Measurements from ENCODE around the gene RAD9B.
"Not testable (repeated sequence)": the region's sequence is repeated elsewhere in the genome, so short reads cannot be mapped to it uniquely, and the experiment has no call there.

RAD9B gene

DNA sequence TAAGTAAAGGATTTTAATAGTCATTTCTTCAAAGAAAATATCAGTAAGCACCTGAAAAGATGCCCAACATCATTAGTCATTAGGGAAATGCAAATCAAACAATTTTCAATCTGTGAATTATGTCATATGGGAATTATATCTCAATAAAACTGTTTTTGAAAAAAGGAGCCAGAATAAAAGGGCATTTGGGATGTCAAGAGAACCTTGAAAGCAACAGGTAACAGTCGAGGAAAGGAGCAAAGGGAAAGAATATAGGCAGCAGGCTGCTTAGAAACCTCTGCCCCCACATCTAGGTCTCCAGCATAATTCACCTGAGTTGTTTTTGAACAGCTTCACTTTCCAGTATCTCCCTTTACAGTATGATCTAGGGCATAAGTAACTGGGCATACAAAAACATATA is 12.2 kb downstream of the RAD9B start:
- no peaks in the 10 kb centered on the region for H3K9me3 ChIP-seq (replicated peaks in 1 of 11)
- no peak overlapping the region for H3K4me3 ChIP-seq
- H3K9ac ChIP-seq = no peak overlapping the region
- H3K27me3 ChIP-seq = no peaks in the 10 kb centered on the region
- H3K4me2 ChIP-seq = peak overlapping the region in 1 of 11 experiments; percentile 79; a peak in 1 of 22 replicates
- no peaks in the 10 kb centered on the region for H4K20me1 ChIP-seq
- no peak for TF ChIP-seq Cebpa-rat (IDR thresholded peaks at IDR 0.05)
- H3K36me3 ChIP-seq = no peaks in the 10 kb centered on the region
- peaks cover 4 to 15% (median 9%) of the 10 kb centered on the region in 10 experiments; a peak in 19 of 20 replicates for H3K4me1 ChIP-seq
- no peak overlapping the region for H3K27ac ChIP-seq

DNA sequence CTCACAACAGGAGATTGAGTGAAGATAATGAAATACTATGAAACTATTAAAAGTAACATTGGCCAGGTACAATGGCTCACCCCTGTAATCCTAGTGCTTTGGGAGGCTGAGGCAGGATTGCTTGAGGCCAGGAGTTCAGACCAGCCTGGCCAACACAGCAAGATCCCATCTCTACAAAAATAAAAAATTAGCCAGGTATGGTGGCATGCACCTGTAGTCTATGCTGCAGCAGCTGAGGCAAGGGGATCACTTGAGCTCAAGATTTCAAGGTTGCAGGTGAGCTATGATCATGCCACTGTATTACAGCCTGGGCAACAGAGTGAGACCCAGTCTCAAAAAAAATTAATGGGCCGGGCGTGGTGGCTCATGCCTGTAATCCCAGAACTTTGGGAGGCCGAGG is 14.9 kb downstream of the RAD9B start:
- no peaks in the 10 kb centered on the region for H4K20me1 ChIP-seq
- H3K4me1 ChIP-seq = peaks cover 4 to 15% (median 9%) of the 10 kb centered on the region in 10 experiments; a peak in 19 of 20 replicates
- H3K27me3 ChIP-seq = no peaks in the 10 kb centered on the region
- no peaks in the 10 kb centered on the region for H3K36me3 ChIP-seq
- no peak overlapping the region for H3K9ac ChIP-seq
- no peak for TF ChIP-seq Cebpa-rat (IDR thresholded peaks at IDR 0.05)
- no peak overlapping the region for H3K27ac ChIP-seq
- no peaks in the 10 kb centered on the region for H3K9me3 ChIP-seq (replicated peaks in 1 of 11)
- no peak overlapping the region for H3K4me3 ChIP-seq
- no peak overlapping the region for H3K4me2 ChIP-seq

DNA sequence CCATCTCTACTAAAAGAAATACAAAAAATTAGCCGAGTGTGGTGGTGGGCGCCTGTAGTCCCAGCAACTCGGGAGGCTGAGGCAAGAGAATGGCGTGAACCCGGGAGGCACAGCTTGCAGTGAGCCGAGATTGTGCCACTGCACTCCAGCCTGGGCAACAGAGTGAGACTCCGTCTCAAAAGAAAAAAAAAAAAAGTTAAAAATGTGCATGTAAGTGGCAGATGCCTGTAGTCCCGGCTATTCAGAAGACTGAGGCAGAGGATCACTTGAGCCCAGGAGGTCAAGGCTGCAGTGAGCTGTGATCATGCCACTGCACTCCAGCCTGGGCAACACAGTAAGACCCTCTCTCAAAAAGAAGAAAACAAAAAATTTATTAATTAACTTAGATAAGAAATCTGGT is 15.9 kb downstream of the RAD9B start:
- H3K4me3 ChIP-seq; H4K20me1 ChIP-seq; H3K9ac ChIP-seq; H3K9me3 ChIP-seq (replicated peaks in 1 of 11); H3K36me3 ChIP-seq; H3K27me3 ChIP-seq; H3K4me2 ChIP-seq; H3K27ac ChIP-seq: not testable (repeated sequence)
- H3K4me1 ChIP-seq = peaks cover 4 to 15% (median 9%) of the 10 kb centered on the region in 10 experiments; a peak in 19 of 20 replicates

DNA sequence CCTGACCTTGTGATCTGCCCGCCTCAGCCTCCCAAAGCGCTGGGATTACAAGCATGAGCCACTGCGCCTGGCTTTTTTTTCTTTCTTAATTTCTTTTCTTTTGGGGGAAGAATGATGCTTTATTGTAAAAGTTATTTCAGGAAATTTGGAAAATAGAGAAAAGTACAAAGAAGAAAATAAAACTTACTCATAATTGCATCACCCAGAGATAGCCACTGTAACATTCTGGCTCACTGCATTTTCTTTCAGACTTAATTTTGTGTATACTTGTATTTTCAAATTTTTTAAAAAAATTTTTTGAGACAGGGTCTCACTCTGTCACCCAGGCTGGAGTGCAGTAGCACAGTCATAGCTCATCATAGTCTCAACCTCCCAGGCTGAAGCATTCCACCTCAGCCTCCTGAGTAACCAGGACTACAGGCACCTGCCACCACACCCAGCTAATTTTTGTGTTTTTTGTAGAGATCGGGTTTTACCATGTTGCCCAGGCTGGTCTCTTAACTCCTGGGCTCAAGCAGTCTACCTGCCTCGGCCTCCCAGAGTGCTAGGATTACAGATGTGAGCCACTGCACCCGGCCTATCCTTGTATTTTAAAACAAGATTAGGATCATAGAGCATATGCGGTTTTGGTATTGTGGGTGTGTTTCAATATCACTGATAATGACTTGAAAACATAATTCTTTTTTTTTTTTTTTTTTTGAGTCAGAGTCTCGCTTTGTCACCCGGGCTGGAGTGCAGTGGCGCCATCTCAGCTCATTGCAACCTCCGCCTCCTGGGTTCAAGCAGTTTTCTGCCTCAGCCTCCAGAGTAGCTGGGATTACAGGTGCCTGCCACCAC is 19.0 kb downstream of the RAD9B start:
- not testable (repeated sequence) for H3K9me3 ChIP-seq (replicated peaks in 1 of 11); H4K20me1 ChIP-seq; H3K36me3 ChIP-seq; H3K27ac ChIP-seq; H3K27me3 ChIP-seq; H3K4me3 ChIP-seq; H3K4me2 ChIP-seq; H3K4me1 ChIP-seq
- H3K9ac ChIP-seq = 0 out of 22 replicates have a peak overlapping the region, but pooled peaks of 1 of the 11 experiments have one; percentile 38

DNA sequence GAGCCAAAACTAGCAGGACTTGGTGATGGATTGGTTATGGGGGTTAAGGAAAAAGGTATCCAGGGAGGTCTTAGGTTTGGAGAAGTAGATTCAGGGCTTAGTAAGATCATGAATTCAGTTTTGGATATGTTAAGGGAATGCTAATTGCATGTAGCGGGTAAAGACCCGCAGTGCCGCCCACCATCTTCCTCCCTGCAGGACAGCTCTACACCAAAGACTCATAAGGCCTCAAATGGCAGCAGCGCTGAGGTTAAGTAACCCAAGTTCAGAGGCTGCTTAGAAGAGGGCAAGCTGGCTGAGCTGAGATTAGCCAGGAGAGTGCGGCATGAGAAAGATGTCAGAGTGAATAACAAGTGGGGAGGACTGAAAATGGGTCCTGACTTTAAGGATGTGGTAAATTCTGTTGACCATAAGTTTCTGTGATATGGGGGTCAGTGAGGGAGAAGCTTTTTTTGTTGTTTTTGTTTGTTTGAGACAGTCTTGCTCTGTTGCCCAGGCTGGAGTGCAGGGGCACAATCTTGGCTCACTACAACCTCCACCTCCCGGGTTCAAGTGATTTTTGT is 26.2 kb downstream of the RAD9B start:
- H3K4me1 ChIP-seq = peaks cover 0 to 7% (median 0%) of the 10 kb centered on the region in 10 experiments; a peak in 2 of 20 replicates

DNA sequence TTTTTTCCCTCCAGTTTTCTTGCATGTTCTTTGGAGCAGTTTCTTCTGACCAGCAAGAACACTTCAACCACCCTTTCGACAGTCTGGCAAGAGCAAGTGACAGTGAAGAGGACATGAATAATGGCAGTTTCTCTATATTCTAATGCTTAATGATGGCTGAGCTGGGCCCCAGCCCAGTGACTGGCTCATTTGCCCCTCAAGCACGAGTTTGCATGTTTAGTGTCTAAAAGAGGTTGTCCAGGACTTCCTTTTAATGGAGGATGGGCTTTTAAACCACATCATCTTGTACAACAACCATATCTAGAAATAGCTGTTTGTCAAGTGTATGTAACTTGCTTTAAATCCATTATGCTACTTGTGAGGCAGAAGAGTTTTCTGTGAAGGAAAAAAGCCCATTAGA is 28.4 kb downstream of the RAD9B start:
- no peaks in the 10 kb centered on the region for H3K9me3 ChIP-seq (replicated peaks in 1 of 11)
- no peak overlapping the region for H3K27ac ChIP-seq
- H4K20me1 ChIP-seq = peaks cover 0 to 41% (median 8%) of the 10 kb centered on the region in 11 experiments; a peak in 10 of 22 replicates
- no peak for TF ChIP-seq Cebpa-rat (IDR thresholded peaks at IDR 0.05)
- H3K27me3 ChIP-seq = no peaks in the 10 kb centered on the region
- H3K9ac ChIP-seq = no peak overlapping the region
- peaks cover 0 to 7% (median 0%) of the 10 kb centered on the region in 10 experiments; a peak in 2 of 20 replicates for H3K4me1 ChIP-seq
- H3K4me3 ChIP-seq = no peak overlapping the region
- H3K36me3 ChIP-seq = peaks cover 50 to 65% (median 58%) of the 10 kb centered on the region in 11 experiments
- H3K4me2 ChIP-seq = no peak overlapping the region

More for the DNA sequence above, 26.2 kb downstream of the RAD9B start:
- Histone ChIP-seq H3K9me3 (replicated peaks in 1 of 11) (no peaks in the 10 kb centered on the region), H3K4me3 (no peak overlapping the region), H3K27me3 (no peaks in the 10 kb centered on the region), H3K27ac (no peak overlapping the region), H4K20me1 (peaks cover 0 to 21% (median 4%) of the 10 kb centered on the region in 11 experiments; a peak in 7 of 22 replicates), H3K4me2 (no peak overlapping the region), H3K36me3 (peaks cover 30 to 43% (median 38%) of the 10 kb centered on the region in 11 experiments; a peak in 21 of 22 replicates), H3K9ac (no peak overlapping the region)
- TF ChIP-seq Cebpa-rat (IDR thresholded peaks at IDR 0.05) = no peak

DNA sequence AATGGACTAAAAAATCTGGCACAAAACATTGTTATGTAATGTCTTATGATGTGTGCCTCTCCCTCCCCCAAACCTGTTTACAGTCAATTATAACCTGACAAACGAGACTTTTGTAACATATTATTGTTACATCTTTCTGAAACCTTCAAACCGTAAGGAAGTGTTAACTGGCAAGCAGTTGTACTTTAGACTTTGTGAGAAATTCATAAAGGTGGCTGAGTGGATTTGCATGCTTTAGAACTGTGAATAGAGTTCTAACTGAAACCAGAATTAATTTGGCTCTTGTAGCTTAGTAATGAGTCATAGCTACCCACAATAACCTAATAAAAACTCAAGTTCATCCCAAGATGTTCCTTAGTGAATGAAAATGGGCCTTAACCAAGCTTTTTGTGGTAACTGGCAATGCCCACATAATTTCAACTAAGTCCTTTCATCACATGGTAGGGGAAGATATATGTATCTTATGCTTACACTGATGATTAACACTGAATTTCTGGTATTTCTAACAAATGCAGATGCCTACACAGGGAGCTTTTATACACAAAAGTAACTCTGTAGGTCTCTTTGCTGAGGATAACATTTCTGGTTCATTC is 29.7 kb downstream of the RAD9B start:
- no peak overlapping the region for H3K4me3 ChIP-seq
- H3K9me3 ChIP-seq (replicated peaks in 1 of 11) = no peaks in the 10 kb centered on the region
- H3K36me3 ChIP-seq = peaks cover 62 to 78% (median 71%) of the 10 kb centered on the region in 11 experiments
- no peaks in the 10 kb centered on the region for H3K27me3 ChIP-seq
- H3K27ac ChIP-seq = no peak overlapping the region
- H4K20me1 ChIP-seq = peaks cover 0 to 54% (median 12%) of the 10 kb centered on the region in 11 experiments; a peak in 13 of 22 replicates
- TF ChIP-seq Cebpa-rat (IDR thresholded peaks at IDR 0.05) = no peak
- H3K9ac ChIP-seq = no peak overlapping the region
- peaks cover 0 to 7% (median 0%) of the 10 kb centered on the region in 10 experiments; a peak in 2 of 20 replicates for H3K4me1 ChIP-seq
- H3K4me2 ChIP-seq = no peak overlapping the region

DNA sequence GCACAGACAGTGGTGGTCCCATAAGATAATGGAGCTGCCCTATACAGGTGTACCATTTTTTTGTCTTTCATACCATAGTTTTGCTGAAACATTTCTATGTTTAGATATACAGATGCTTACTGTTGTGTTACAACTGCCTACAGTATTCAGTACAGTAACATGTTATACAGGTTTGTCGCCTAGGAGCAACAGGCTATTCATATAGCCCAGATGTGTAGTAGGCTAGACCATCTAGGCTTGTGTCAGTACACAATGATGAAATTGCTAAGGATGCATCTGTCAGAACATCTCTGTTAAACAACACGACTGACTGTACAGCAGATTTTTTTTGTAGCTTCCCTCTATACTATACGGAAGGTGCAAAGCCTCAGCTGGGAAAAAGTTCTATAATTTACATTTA is 30.5 kb downstream of the RAD9B start:
- H3K4me3 ChIP-seq = no peak overlapping the region
- H3K4me1 ChIP-seq = peaks cover 0 to 7% (median 0%) of the 10 kb centered on the region in 10 experiments; a peak in 2 of 20 replicates
- no peak overlapping the region for H3K9ac ChIP-seq
- peaks cover 0 to 62% (median 16%) of the 10 kb centered on the region in 11 experiments; a peak in 17 of 22 replicates for H4K20me1 ChIP-seq
- H3K27me3 ChIP-seq = no peaks in the 10 kb centered on the region
- TF ChIP-seq Cebpa-rat (IDR thresholded peaks at IDR 0.05) = no peak
- H3K27ac ChIP-seq = no peak overlapping the region
- peaks cover 70 to 86% (median 79%) of the 10 kb centered on the region in 11 experiments for H3K36me3 ChIP-seq
- H3K4me2 ChIP-seq = no peak overlapping the region
- H3K9me3 ChIP-seq (replicated peaks in 1 of 11) = no peaks in the 10 kb centered on the region

DNA sequence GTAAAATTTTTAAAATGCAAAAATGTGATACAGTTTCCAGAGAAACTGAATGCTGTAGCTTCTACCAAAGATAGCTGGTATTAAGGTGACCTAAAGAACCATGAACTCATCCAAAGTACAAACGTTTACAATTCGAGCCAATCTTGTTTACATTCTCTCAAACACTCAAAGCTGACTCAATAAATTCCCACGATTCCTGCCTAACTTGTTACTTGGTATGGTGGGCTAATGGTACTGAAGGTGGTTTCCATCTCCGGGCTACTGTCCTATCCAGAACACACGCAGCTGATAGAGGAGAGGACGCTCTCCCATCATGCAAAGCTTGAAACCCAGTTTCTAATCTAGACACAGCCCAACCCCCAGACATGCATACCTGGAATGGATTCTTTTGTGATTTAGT is 31.5 kb downstream of the RAD9B start:
- Histone ChIP-seq H3K4me1 (peaks cover 0 to 7% (median 0%) of the 10 kb centered on the region in 10 experiments; a peak in 2 of 20 replicates), H3K27ac (no peak overlapping the region)

More for the DNA sequence above, 31.5 kb downstream of the RAD9B start:
- Histone ChIP-seq H3K9me3 (replicated peaks in 1 of 11) (no peaks in the 10 kb centered on the region), H4K20me1 (peaks cover 0 to 71% (median 25%) of the 10 kb centered on the region in 11 experiments; a peak in 17 of 22 replicates), H3K4me3 (no peak overlapping the region), H3K9ac (no peak overlapping the region), H3K36me3 (peaks cover 80 to 96% (median 89%) of the 10 kb centered on the region in 11 experiments), H3K4me2 (no peak overlapping the region), H3K27me3 (no peaks in the 10 kb centered on the region)
- TF ChIP-seq Cebpa-rat (IDR thresholded peaks at IDR 0.05) = no peak
